H1 (cell line): ENCODE data around the gene TLE3. TPM values are rescaled to one million over a fixed set of nuclear protein-coding genes. Genes with fewer than 3 reads are reported as not detected.

ENCODE experiments used
- ATF2 ChIP-seq: IDR thresholded peaks from 2 replicates; pipeline ENCODE4 v1.6.1; 2012; ENCODE audit warnings: low read length, inconsistent platforms
- CBX5 ChIP-seq: fragments of 300-800, 300-1000 bp; sonication (generic); IDR thresholded peaks from 2 replicates; pipeline ENCODE4 v1.7.1; 2016; ENCODE audit warnings: antibody characterized with exemption, low read length, low read depth
- CHD7 ChIP-seq: fragments of 300-600 bp; sonication (generic); IDR thresholded peaks from 2 replicates; pipeline ENCODE4 v1.7.1; 2012; ENCODE audit warnings: low read length, moderate library complexity, mild to moderate bottlenecking, inconsistent platforms; ENCODE audit not compliant: insufficient replicate concordance
- HDAC6 ChIP-seq: IDR thresholded peaks from one replicate; pipeline ENCODE4 v1.7.1; 2012; ENCODE audit warnings: low read depth, mild to moderate bottlenecking, inconsistent platforms, low read length, moderate library complexity
- NANOG ChIP-seq: IDR thresholded peaks from 2 replicates; pipeline ENCODE4 v1.6.1; 2011; ENCODE audit warnings: low read length, low read depth, mild to moderate bottlenecking, inconsistent platforms; ENCODE audit not compliant: insufficient read depth, poor library complexity, severe bottlenecking
- RFX5 ChIP-seq: IDR thresholded peaks from 2 replicates; pipeline ENCODE4 v1.6.1; 2011; ENCODE audit warnings: low read depth, low read length, improper control_type of control experiment, borderline replicate concordance
- RXRA ChIP-seq: IDR thresholded peaks from 2 replicates; pipeline ENCODE4 v1.6.1; 2011; ENCODE audit warnings: low read depth, mild to moderate bottlenecking, low read length, moderate library complexity; ENCODE audit not compliant: insufficient read depth
- polyA plus RNA-seq, 7 experiments: library from polyadenylated mRNA; depleted of rRNA in 3 of 7; stranded (reverse) in 5 of 7; unstranded in 2 of 7; fragments of >200 nt in 5 of 7; fragments of 200-250 nt in 2 of 7; gene quantifications; 1 replicate in 5 of 7; 2 replicates in 1 of 7; 4 replicates in 1 of 7; pipeline versions ENCODE4 v1.2.1 to v1.2.3, GENCODE V29; 2011 to 2013; ENCODE audit warnings: missing spikeins in 2 of 7, mixed read lengths in 2 of 7
- total RNA-seq: library from RNA; stranded (reverse); fragmentation: NEBNext Ultra II Directional; extraction: Animal tissue kit (Norgen Biotek cat#: 25700); gene quantifications from 2 replicates; pipeline ENCODE4 v1.2.1, GENCODE V29; 2021

The TLE3 gene
- total and polyA plus RNA-seq, 2 of the 8 experiments (the other 6 are each of a cell fraction or from before 2014, with no cell fraction given): 25.1 to 61.2 TPM

DNA sequence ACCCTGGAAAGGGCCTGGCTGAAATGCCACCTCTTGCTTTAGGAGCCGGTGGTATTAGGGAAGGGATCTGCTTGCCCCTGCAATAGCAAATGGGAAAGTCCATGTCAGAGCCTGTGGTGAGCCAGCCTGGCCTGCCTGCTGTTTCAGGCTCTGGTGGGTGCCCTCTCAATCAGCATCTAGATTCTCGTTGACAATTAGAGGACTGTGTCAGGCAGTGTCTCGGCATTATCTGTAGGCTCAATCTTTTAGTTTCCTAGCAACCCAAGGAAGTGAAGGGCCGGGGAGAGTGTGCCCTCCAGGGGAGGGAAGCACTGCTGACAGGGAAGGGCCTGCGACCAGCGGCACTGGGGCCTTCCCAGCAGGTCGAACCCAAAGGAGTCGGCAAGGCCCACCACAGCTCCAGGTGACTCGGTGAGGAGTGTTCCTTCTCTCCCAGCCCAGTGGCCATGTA lies 42.1 kb downstream of the TLE3 start (continued):
- no peak for TF ChIP-seq CHD7
- no peak for TF ChIP-seq ATF2
- TF ChIP-seq HDAC6: no peak
- TF ChIP-seq RFX5: no peak
- no peak for TF ChIP-seq CBX5
- no peak for TF ChIP-seq NANOG
- TF ChIP-seq RXRA: no peak
- TF ChIP-seq, all 59 proteins: peak for 0
